Sigmoid colon (tissue), 7 donors: Measurements from ENCODE around the gene PGAP2. TPM values are rescaled to one million over a fixed set of nuclear protein-coding genes. Genes with fewer than 3 reads are reported as not detected.

Experiments used
- DNase-seq: peaks from one replicate; pipeline ENCODE4 v3.0.0-alpha.2; 2019
- H3K27ac ChIP-seq, 4 donors: fragments of 200-600 bp; sonication (generic); one replicate each; pipeline ENCODE4 v1.5.1; 2016 to 2019; ENCODE audit warnings: mild to moderate bottlenecking in 1 of 4
- H3K27me3 ChIP-seq, 3 donors: fragments of 200-600 bp; sonication (generic); one replicate each; pipeline ENCODE4 v1.5.1; 2019; ENCODE audit warnings: mild to moderate bottlenecking in 1 of 3
- H3K36me3 ChIP-seq, 4 donors: fragments of 200-600 bp; sonication (generic); one replicate each; pipeline ENCODE4 v1.5.1; 2016 to 2019
- H3K4me1 ChIP-seq, 4 donors: fragments of 200-600 bp; sonication (generic); one replicate each; pipeline ENCODE4 v1.5.1; 2017 to 2019
- H3K4me3 ChIP-seq, 4 donors: fragments of 200-600 bp; sonication (generic); one replicate each; pipeline ENCODE4 v1.5.1; 2017 to 2019; ENCODE audit warnings: mild to moderate bottlenecking in 2 of 4, moderate library complexity in 1 of 4
- H3K9me3 ChIP-seq, 4 donors: fragments of 200-600 bp in 3 of 4; sonication (generic) in 3 of 4; one replicate each; pipeline versions ENCODE4 v1.5.1 to v1.6.1; 2013 to 2019
- CTCF ChIP-seq, 4 experiments: fragments of 450-650 bp in 3 of 4; fragments of 200-600 bp in 1 of 4; IDR thresholded peaks; one replicate each; pipeline ENCODE4 v1.5.1; 2016 to 2019; ENCODE audit warnings: antibody characterized with exemption in 4 of 4, mild to moderate bottlenecking in 3 of 4, moderate library complexity in 2 of 4
- EP300 ChIP-seq, 4 donors: sonication (generic); formaldehyde crosslinking; IDR thresholded peaks; one replicate each; pipeline ENCODE4 v1.6.1; 2017; ENCODE audit warnings: antibody characterized with exemption in 4 of 4
- POLR2A ChIP-seq, 2 donors: fragments of 450-650 bp; IDR thresholded peaks; one replicate each; pipeline ENCODE4 v1.6.1; 2016; ENCODE audit warnings: antibody characterized with exemption in 2 of 2, mild to moderate bottlenecking in 2 of 2, moderate library complexity in 2 of 2
- POLR2AphosphoS5 ChIP-seq, 4 donors: sonication (generic); formaldehyde crosslinking; IDR thresholded peaks; one replicate each; pipeline ENCODE4 v1.6.1; 2017; ENCODE audit warnings: antibody characterized with exemption in 4 of 4
- WGBS, 2 donors: extraction: QIAGEN DNeasy Blood & Tissue Kit; methylation state at CpG; one replicate each; pipeline ENCODE4 v1.1.7; 2013; 5-methylcytosine and 5-hydroxymethylcytosine counted together
- intact Hi-C: fragments of 100-400 bp; cut with DNase I; formaldehyde crosslinking; loops from one replicate; pipeline ENCODE4 v1.15.1; 2023
- polyA plus RNA-seq, 3 donors: library from polyadenylated mRNA; stranded (reverse); fragments of 200-250 nt; gene quantifications; one replicate each; pipeline ENCODE4 v1.2.3, GENCODE V29; 2013
- total RNA-seq, 4 donors: library from RNA; depleted of rRNA; stranded (reverse); fragments of >200 nt; gene quantifications; one replicate each; pipeline ENCODE4 v1.1.0, GENCODE V29; 2016
- donor health status: healthy with polysubstance abuse.
- donor health status: Bipolar disorder and iron deficiency.
- donor health status: healthy.

PGAP2 gene
- total and polyA plus RNA-seq, 7 donors: 3.7 to 19.4 (median 6.9) TPM

- Histone ChIP-seq H3K27ac (peak overlapping the region in 3 of 4 donors; percentile 29 to 35 (median 31)), H3K27me3 (no peaks in the 10 kb centered on the region), H3K9me3 (no peaks in the 10 kb centered on the region), H3K36me3 (peaks cover 0 to 11% (median 1%) of the 10 kb centered on the region in 4 donors), H3K4me3 (no peak overlapping the region), H3K4me1 (peaks cover 2 to 71% (median 54%) of the 10 kb centered on the region in 4 donors)
- 59 to 83% methylated on average over 5 of the region's 5 CpGs for WGBS, 2 donors
- no peak for DNase-seq
- TF ChIP-seq POLR2AphosphoS5 (IDR thresholded peaks at IDR 0.05) (no peak), CTCF (IDR thresholded peaks at IDR 0.05) (no peak), EP300 (IDR thresholded peaks at IDR 0.05) (no peak), POLR2A (IDR thresholded peaks at IDR 0.05) (no peak)
- intact Hi-C loops: no loop called here
Observed at GRCh38 chr11:3836903-3837302, 28.5 kb downstream of the PGAP2 start.

GRCh38 chr11:3837793-3838192 is 29.4 kb downstream of the PGAP2 start:
- intact Hi-C loops: no loop called here
- peak overlapping the region in 3 of 4 donors; percentile 29 to 98 (median 47) for H3K27ac ChIP-seq
- peaks cover 1 to 73% (median 48%) of the 10 kb centered on the region in 4 donors for H3K4me1 ChIP-seq
- peaks cover 0 to 11% (median 0%) of the 10 kb centered on the region in 4 donors for H3K36me3 ChIP-seq
- DNase-seq: peak; percentile 76
- H3K4me3 ChIP-seq: no peak overlapping the region
- WGBS, 2 donors: 58 to 100% methylated on average over 1 of the region's 1 CpG
- H3K27me3 ChIP-seq: no peaks in the 10 kb centered on the region
- no peaks in the 10 kb centered on the region for H3K9me3 ChIP-seq
- TF ChIP-seq POLR2A (IDR thresholded peaks at IDR 0.05) (no peak), EP300 (IDR thresholded peaks at IDR 0.05) (no peak), POLR2AphosphoS5 (IDR thresholded peaks at IDR 0.05) (no peak), CTCF (IDR thresholded peaks at IDR 0.05) (no peak)

- DNase-seq: no peak
- peak overlapping the region; percentile 7 to 98 (median 49) for H3K27ac ChIP-seq
- 61 to 86% methylated on average over 2 of the region's 2 CpGs for WGBS, 2 donors
- H3K27me3 ChIP-seq: no peaks in the 10 kb centered on the region
- peak overlapping the region in 1 of 4 donors; percentile 99 for H3K4me3 ChIP-seq
- H3K36me3 ChIP-seq: peaks cover 0 to 11% (median 0%) of the 10 kb centered on the region in 4 donors
- TF ChIP-seq POLR2AphosphoS5 (IDR thresholded peaks at IDR 0.05): no peak
- no peak for TF ChIP-seq POLR2A (IDR thresholded peaks at IDR 0.05)
- no peak for TF ChIP-seq CTCF (IDR thresholded peaks at IDR 0.05)
- no peak for TF ChIP-seq EP300 (IDR thresholded peaks at IDR 0.05)
- H3K9me3 ChIP-seq: no peaks in the 10 kb centered on the region
- H3K4me1 ChIP-seq: peaks cover 0 to 73% (median 45%) of the 10 kb centered on the region in 4 donors
- intact Hi-C loops: no loop called here
Observed at GRCh38 chr11:3838504-3838903, 30.1 kb downstream of the PGAP2 start.

- peak overlapping the region; percentile 83 to 99 (median 92) for H3K4me3 ChIP-seq
- peaks cover 0 to 58% (median 38%) of the 10 kb centered on the region in 4 donors for H3K4me1 ChIP-seq
- H3K27me3 ChIP-seq: no peaks in the 10 kb centered on the region
- no peaks in the 10 kb centered on the region for H3K9me3 ChIP-seq
- TF ChIP-seq POLR2AphosphoS5 (IDR thresholded peaks at IDR 0.05) (no peak), EP300 (IDR thresholded peaks at IDR 0.05) (no peak), POLR2A (IDR thresholded peaks at IDR 0.05) (no peak), CTCF (IDR thresholded peaks at IDR 0.05) (no peak)
- H3K27ac ChIP-seq: peak overlapping the region; percentile 95 to 99 (median 98)
- WGBS, 2 donors: 1 to 3% methylated on average over 46 of the region's 46 CpGs
- intact Hi-C loops: loop anchor here (2.0 to 5.0 kb wide), 3 partner anchors 31 to 252 kb away; partner anchors contain the start of genes NUP98, PGAP2 and RRM1
- H3K36me3 ChIP-seq: peaks cover 0 to 4% (median 0%) of the 10 kb centered on the region in 4 donors
- DNase-seq: no peak
Observed at GRCh38 chr11:3840004-3840869, 31.9 kb downstream of the PGAP2 start.
